Stimulated activated CD8-positive, alpha-beta memory T cell treated with anti-CD3 and anti-CD28 coated beads, Interleukin-4, amount 100 ng/mL, for 24 hours (primary cell): ENCODE results near the gene ACIN1.

Experiments used
- DNase-seq: peaks from one replicate; pipeline ENCODE4 v3.0.0-alpha.2; 2020; ENCODE audit warnings: low read depth

ACIN1 gene

DNA sequence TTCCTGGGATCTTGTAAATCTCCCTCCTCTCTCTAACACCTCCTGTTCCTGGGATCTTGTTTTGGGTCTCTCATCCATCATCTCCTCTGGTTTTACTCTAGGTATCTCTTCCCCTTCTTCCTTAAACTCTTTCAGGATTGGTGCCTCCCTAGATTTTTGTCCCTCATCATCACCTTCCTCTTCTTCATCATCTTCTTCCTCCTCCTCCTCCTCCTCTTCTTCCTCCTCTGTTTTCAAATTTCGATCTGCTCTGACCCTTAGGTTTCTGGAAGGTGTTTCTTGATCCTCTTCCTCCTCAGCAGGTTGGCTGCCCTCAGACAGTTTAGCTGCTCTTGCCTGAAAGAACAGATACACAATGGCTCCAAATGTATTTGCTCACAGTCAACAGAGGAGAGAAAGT, 14.5 kb downstream of the ACIN1 start:
- no peak for DNase-seq

DNA sequence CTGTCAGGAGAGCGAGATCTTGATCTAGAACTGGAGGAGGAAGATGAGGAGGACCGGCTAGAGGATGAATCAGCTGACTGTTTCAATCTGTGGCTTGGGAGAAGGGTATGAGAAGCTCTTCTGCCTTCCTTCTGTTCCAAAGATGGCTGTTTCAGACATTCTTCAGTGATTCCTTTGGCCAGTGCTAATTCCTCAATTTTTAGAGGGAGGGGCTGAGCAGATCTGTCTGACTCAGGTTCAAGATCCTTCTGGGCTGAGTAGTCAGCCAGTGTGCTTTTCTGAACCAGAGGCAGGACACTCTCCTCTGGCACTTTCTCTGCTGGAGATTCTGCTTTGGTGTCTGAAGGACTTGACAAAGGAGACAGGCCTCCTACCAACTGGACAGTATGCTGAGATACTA, 15.2 kb downstream of the ACIN1 start:
- DNase-seq, result no peak

DNA sequence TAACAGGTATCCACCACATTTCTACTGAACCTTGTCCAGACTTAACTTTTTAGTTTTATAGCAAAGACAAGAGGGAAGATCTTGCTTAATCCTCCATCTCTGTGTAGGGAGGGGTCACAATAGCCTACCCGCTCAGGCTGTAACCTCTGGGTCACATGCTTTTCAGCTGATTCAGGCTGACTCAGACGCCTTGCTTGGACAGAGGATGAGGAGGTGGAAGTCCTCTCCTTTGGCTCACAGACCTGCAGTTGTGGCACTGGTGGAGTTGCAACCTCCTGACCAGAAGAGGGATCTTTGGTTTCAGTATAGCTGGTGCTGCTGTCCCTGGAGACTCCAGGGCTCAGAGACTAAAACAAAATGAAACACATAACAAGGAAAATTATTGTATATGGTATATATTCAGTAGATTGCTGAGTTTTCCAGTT, 16.2 kb downstream of the ACIN1 start:
- no peak for DNase-seq

GRCh38 chr14:23077962-23078361, 17.0 kb downstream of the ACIN1 start:
- DNase-seq, result no peak

- DNase-seq, result no peak
These were observed 18.0 kb downstream of the ACIN1 start for GRCh38 chr14:23076785-23077408.

DNA sequence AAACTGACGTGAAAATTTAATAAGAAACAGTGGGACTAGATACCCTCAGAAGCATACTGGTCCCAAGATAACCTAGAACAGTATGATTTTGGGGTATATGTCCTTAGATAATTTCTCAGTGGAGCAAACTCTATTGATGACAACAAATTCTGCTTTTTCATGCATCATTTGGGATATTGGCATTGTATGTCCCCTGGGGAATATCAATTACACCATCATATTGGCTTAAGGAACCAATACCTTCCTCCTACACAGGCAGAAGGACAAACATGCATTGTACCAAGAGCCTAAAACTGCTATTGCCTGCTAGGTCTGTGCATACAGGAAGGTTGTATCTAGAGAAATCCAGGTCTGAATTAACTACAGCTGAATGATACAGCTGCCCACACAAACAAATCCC, 20.0 kb downstream of the ACIN1 start:
- no peak for DNase-seq

GRCh38 chr14:23071921-23072539, 22.9 kb downstream of the ACIN1 start:
- DNase-seq, result no peak

DNA sequence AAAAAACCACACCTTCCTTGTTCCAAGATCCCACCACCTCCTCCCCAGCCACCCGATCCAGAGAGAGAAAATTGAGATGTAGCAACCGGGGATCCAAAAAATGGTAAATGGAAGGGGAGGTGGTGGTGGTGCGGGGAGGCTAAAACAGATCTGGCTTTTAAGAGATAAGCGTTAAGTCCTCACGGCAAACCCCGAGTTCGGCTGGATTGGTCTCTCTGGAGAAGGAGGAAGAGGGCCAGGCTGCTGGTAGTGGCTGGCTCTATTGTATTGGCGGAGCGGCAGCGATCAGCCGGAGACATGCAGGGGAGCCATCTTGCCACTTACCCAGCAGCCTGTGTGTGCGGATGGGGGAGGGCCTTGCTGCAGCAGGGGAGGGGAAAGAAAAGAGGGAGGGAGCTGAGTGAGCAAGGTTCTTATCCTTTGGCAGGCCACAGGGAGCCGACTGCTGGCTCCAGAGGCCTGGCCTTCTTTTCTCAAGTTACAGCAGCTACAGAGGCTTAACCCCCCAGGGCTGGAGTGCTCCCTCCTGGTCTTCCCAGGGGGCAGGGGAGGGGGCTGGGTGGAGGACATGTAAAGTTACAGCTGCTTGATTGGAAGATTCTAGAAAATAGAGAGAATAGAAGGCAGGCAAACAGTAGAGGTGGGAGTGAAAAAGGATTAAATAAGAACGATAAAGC, 23.6 kb downstream of the ACIN1 start:
- DNase-seq, result peak; percentile 63

- DNase-seq, result no peak
These were observed 24.4 kb downstream of the ACIN1 start for GRCh38 chr14:23070262-23071129.

- no peak for DNase-seq
These were observed 25.5 kb downstream of the ACIN1 start for GRCh38 chr14:23069413-23069806.

- DNase-seq, result peak; percentile 48
These were observed 26.0 kb downstream of the ACIN1 start for GRCh38 chr14:23068789-23069412.

GRCh38 chr14:23067847-23068788, 26.8 kb downstream of the ACIN1 start:
- DNase-seq, result no peak

GRCh38 chr14:23066855-23067744, 27.8 kb downstream of the ACIN1 start:
- DNase-seq, result no peak

- no peak for DNase-seq
These were observed 28.6 kb downstream of the ACIN1 start for GRCh38 chr14:23066368-23066767.

DNA sequence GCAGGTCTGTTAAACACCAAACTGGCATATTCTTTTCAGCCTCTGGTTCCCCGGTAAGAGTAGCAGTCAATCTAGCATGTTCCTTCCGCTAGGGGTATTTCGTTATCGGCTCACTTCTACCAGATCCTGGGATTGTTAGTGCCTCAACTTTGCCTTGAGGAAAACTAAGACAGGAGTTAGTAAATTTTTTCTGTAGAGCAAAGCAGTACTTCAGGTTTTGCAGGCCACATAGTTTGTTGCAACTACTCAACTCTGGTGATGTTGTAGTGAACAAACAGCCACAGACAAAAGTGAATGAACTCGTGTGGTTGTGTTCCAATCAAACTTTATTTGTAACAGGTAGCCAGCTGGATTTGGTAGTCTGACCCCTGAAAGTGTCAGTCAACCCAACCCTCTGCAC, 31.3 kb downstream of the ACIN1 start:
- DNase-seq, result no peak

GRCh38 chr14:23062002-23062401, 32.9 kb downstream of the ACIN1 start:
- no peak for DNase-seq

DNA sequence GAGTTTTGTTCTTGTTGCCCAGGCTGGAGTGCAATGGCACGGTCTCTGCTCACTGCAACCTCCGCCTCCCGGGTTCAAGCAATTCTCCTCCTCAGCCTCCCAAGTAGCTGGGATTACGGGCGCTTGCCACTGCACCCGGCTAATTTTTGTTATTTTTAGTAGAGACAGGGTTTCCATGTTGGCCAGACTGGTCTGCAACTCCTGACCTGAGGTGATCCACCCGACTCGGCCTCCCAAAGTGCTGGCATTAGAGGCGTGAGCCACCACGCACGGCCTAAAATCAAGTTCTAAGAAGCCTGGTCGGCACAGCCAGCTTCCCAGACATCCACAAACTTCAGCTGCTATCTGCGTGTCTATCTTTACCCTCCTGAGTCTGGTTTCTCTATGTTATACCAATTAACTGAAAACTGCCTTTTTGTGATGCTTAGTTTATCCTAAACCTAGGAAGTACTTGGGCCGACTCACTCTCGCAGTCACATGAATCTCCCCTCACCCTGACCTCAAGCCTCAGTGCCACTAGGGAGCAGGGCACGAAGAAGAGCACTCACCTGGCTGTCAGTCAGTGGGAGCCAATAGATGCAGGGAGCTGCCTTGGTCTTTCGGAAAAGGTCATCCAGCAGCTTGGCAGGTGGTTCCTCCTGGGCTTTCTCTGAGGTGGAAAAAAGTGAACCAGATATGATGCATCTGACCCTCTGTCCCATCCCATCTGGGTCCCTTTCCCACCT, 34.2 kb downstream of the ACIN1 start:
- no peak for DNase-seq

GRCh38 chr14:23058654-23059504, 36.1 kb downstream of the ACIN1 start:
- DNase-seq, result no peak
